ENCODE data around the gene TES.

GRCh38 chr7:116185956-116186355 is 24.4 kb upstream of the TES start:
- no peak for TF ChIP-seq CTCF (IDR thresholded peaks at IDR 0.05)
- TF ChIP-seq POLR2A (IDR thresholded peaks at IDR 0.05), result no peak

All from body of pancreas (tissue), 4 donors.